ENCODE measurements around the gene CDSN. TPM values are rescaled to one million over a fixed set of nuclear protein-coding genes. Genes with fewer than 3 reads are reported as not detected.

Gene CDSN
- total RNA-seq, 1 donor from 2014 or later = not detected

DNA sequence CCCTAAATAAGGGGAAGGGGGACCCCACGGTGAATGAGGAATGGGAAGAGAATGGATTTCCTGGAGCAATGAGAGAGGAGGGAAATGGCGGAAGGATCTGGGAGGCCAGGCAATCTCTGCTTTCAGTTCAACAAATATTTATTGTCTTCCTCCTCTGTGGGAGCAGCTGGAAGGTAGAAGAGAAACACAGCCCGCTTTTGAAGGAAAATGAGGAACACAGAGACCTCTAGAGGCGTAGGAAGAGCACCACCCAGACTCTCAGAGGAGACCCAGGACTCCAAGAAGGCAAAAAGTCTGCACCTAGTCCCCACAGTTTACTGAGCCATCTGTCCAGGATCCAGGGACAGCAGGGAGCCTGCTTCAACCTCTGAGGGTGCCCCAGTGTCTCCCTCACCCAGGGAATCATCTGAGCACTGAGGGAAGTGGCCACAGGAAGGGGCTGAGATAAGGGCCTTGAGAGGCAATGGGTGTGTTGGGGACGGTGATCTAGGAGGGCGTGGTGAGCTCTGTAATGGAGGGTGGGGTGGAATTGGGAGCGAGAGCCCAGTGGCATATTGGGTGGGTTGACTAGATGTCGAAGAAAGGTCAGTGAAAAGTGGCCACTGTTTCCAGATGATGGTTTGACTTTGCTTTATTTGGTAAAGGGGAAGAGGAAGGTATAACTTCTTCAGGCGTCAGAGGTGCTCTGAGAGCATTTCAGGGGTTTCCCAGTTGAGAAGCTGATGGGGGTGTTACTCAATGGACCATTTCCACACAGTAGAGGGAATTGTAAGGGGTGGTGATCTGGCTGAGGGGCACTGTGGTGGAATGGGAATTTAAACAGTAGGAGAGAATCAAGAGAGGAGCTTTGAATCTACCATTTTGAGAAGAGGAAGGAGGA is 5.0 kb downstream of the CDSN start:
- no peak for DNase-seq

DNA sequence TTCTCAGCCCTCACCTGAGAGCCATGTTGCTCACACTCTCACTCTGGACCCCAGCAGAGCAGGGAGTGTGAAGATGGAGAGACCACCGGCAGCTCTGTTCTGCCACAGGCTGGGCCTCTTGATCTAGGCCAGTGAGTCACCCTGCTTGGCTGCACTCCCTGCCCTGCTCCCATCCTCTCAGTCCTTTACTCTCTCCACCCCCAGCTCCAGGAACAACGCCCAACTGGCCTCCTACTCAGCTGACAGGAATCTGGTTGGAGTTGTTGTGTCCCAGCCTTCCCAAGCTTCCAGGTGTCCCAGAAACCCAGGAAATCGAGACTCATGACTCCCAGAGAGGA is 5.7 kb downstream of the CDSN start, which contains the start of gene PSORS1C1:
Gene PSORS1C1, plus strand, starts transcription at position 260 of the 338 bp plus-strand sequence. CDS start 14,833 bp downstream, outside the sequence.
- DNase-seq = peak; percentile 63

DNA sequence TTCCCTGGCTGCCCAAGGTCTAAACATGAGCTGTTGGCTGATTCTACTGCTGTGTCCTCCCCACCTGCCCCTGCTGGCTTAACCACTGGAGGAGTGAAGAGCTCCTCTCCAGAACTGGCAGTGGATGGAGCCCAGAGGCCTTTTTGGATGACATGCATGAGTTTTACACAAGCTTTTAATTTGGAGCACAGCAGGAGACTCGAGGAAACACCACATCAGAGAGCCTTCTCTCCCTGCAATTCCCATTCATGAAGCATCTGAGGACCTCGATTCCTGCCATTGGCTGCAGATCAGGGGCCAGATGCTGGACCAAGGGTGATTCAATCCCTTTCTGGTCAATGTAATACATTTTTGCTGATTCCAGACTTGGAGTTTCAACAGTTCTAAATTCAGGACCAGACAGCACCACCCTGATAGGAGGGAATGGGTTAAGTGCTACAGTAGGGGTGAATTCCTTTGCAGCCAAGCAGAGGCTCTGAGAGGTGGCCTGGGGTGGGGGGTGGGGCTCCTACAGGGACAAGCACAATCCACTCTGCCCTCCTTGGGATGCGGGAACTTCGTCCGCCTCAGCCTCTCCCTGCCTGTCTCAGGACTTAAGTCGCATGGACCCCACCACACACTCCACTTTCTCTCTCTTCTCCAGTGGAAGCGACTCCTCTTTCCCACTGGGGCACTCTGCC is 6.2 kb downstream of the CDSN start:
- no peak for DNase-seq

DNA sequence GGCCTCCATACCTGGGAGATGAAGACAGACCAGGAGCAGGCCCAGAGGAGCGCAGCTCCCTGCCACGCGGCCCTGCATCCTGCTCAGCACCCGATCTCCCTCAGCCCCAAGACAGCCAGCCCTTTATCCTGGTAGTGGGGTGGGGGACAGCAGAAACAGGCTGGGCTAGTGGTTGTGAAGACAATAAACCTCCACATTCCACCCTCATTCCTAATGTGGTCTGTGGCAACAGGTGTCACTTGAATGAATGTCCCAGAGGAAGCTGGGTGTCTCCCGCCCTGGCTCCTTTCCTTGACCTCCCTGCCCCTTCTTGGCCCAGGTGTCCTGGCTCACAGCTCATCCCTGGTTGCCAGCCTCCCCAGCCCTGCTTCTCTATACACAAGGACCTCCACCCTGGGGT is 7.8 kb downstream of the CDSN start, which contains the start of gene C6orf15:
Gene C6orf15, minus strand, starts transcription at position 98 of the 400 bp plus-strand sequence. Its CDS starts 20 bp downstream, at position 78.
- no peak for DNase-seq

DNA sequence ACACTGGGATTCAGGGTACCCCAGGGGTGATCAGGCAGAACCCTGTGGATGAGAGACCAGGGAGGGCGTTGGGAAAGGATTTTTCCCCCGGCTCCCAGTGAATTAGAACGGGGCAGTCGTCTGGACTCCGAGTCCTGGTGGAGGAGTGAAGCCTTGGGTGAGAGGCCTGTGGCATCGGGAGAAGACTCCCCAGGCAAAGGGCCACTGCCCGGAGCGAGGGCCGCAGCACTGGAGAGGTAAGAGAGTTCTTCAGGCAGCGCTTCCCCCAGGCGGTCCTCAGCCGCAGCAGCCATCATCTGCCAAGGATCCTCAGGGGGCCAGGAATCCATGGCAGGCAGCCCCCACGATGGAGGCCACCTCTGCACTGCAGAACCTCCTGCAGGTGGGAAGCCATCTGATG is 8.5 kb downstream of the CDSN start:
- no peak for DNase-seq

DNA sequence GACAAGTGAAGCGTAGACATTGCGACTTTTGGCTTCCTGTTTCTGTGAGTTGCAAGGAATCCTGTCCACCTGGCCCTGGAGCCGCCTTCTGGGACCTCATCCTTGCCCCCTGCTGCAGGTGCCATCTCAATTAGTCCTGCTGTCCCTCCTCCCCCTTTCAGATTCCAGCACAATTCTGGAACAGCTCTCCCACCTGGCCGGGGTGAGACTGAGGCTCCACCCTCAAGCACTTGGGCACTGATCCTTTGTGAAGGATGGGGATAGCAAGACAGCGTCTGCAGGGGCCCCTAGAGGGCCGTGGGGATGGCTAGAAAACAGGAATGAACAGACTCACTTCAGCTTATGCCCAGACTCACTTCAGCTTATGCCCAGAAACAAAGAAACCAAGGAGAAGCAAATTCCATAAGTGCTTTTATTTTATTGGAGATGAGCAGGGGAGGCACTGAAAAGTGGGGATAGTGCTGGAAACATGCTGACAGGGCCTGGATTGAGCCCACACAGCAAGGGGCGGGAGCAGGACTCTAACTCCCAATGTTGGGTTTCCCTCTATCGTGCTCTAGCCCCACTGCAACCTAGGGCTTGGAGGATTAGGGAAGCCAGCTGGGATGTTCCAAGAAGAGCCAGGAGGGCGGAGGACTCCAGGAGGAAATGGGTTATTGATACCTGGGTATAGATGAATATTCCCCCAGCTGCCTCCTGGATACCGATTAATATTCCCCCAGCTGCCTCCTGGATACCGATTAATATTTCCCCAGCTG is 9.2 kb downstream of the CDSN start:
- no peak for DNase-seq

DNA sequence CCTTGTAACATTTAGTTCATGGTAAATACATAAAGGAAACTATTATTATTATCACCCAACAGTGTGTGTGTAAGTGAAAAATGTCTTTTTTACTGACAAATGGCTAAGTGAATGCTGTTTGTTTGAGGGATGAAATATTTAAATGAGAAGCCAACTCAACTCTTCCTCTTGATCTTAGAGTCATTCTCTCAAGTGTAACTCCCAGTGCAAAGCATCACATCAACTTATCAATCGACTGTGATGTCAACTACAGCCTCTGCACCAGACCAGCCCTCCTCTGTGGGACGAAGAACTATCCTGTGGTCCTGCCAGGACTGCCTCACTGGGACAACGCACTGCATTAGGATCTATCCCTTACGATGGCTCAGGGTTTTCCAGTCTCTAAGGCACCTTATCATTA is 13.2 kb downstream of the CDSN start:
- DNase-seq = no peak

DNA sequence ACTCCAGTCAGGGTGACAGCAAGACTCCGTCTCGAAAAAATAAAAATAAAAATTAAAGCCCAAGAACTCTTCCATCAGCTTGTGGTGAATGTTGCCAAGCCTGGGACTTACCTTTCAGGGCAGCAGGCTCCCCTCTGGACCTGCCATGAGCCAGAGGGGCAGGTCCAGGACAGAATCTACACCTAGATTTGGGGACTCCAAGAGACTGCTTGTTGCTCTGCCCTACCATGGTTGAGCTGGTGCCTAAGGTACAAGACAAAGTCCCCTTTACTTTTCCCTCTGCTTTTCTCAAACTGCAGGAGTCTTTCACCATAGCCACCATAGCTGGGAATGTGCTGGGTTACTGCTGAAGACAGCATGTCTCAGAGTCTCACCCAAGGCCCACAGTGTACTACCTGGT is 17.1 kb downstream of the CDSN start:
- DNase-seq = no peak

DNA sequence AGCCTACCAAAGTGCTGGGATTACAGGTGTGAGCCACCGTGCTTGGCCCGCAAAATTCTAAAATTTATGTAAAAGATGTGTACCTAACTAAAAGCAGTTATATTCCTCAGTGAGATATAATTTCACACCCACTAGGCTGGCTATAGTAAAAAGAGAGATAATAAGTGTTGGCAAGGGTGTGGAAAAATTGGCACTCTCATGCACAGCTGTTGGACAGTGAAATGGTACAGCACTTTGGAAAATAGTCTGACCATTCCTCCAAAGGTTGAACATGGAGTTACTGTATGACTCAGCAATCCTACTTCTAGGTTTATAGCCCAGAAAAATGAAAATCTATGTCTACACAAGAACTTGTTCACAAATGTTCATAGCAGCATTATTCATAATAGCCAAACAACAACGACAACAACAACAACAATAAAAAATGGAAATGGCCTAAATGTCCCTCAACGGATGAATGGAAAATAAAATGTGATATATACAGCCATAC is 21.8 kb downstream of the CDSN start:
- no peak for DNase-seq

DNA sequence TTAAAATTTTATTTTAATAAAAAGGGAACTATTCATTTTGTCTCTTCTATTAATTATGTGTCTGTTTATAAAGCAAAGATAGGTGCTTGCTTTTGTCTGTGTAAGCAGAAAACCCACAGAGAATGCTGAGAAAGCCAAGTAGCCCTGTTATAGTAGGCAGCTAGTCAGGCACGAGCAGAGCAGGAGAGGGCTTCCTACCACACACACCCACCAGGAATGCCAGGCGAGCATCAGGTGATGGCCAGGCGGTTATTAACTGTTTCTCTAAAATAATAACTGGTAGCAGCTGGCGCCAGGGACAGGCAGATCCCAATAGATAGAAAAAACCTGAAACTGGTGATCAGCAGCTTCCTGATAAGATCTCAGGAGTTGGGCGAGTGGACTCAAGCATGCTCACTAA is 23.6 kb downstream of the CDSN start:
- DNase-seq = no peak

DNA sequence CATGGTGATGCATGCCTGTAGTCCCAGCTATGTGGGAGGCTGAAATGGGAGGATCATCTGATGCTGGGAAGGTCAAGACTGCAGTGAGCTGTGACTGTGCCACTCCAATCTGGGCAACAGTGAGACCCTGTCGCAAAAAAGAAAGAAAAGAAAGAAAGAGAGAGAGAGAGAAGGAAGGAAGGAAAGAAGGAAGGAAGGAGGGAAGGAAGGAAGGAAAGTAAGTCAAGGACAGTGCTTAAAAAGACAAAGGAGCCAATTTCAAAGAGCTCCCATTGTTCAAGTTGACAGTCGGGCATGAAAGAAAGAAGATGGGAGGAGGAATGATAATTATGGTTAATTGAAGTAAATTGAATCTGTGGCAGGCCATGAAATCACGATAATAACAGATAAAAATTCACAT is 24.0 kb downstream of the CDSN start:
- no peak for DNase-seq

DNA sequence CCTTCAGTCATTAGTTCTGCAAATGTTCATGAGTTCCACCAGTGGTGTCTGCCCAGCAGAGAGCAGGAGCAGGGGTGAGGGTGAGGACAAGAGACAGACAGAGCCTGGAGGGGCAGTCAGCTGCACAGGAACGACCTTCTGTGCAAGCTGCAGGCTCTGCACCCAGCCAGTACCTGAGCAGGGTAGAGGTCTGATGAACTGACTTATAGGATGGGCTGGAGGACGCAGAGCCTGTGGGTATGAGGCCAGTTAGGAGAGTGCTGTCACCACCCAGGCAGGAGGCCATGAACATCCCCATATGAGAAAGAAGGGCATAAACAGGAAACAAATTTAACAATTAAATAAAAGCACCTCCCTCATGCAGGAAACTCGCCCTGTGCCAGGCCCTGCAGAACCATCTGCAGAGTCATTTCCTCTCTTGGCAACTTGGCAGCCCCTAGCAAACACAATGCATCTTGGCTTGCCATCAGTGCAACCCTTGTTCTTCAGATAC is 25.8 kb downstream of the CDSN start:
- DNase-seq = no peak

DNA sequence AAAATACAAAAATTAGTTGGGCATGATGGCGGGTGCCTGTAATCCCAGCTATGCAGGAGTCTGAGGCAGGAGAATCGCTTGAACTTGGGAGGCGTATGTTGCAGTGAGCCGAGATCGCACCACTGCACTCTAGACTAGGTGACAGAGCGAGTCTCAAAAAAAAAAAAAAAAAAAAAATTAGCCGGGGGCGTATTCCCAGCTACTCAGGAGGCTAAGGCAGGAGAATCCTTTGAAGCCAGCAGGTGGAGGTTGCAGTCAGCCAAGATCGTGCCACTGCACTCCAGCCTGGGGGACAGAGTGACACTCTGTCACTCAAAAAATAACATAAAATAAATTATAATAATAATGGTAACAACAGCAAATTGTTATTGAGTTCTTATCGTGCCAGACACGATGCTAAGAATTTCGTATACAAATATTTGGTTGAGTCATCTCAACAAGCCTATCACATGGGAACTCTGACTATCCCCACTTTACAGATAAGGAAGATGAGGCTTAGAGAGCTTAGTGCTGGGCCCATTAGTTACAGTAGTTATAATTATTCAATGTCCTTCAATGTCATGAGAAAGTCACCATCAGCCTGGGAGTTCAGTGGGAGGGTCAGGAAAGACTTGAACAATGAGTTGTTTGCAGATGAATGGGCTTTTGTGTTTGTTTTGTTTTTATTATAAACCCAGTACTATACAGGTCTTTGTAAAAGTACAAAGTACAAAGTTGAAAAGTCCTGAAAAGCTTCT is 27.3 kb downstream of the CDSN start:
- no peak for DNase-seq

DNA sequence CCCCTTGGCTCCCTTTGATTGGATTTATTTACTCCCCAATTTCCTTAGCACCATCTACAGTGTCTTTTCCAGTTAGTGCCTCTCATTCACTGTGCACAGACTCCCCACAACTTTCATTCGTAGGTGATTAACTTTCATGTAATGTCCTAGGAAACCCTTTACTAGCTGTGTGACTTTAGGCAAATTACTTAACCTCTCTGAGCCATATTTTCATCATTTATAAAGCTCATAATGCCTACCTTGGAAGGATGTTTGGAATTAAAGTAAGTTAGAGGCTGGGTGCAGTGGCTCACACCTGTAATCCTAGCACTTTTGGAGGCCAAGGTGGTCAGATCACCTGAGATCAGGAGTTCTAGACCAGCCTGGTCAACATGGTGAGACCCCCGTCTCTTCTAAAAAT is 28.0 kb downstream of the CDSN start:
- DNase-seq = no peak

DNA sequence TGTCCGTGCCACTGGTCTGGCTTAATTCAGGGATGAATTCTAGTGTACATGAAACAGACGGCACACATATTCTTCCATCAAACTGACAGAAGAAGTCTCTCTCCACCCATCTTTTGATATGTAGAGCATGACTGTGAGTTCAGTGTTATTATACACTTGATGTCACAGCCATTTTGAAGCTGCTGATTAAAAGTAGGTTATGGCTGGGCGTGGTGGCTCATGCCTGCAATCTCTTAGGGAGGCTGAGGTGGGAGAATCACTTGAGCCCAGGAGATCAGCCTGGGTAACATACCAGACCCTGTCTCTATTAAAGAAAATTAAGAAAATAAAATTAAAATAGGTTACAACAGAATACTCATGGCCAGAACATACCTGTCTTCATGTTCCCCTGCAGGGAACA is 28.6 kb downstream of the CDSN start:
- DNase-seq = no peak

DNA sequence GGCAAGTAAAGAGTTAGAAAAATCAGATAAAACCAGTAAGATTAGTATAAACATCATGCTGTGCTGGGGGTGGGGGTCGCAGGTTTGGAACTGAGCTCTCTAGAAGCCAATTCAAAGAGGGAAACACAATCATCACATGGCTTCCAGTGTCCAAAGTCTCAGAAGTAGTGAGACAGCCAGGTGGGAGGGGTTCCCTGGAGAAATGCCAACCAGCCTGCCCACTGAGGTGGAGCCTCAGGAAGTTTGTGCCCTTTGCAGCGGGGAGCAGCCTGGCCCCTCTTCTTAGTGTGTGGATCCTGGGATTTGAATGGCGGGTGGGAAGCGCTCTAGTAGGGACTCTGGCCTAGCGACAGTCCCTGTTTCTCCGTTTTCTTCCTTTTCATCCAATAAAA is 29.3 kb downstream of the CDSN start:
- DNase-seq = no peak

DNA sequence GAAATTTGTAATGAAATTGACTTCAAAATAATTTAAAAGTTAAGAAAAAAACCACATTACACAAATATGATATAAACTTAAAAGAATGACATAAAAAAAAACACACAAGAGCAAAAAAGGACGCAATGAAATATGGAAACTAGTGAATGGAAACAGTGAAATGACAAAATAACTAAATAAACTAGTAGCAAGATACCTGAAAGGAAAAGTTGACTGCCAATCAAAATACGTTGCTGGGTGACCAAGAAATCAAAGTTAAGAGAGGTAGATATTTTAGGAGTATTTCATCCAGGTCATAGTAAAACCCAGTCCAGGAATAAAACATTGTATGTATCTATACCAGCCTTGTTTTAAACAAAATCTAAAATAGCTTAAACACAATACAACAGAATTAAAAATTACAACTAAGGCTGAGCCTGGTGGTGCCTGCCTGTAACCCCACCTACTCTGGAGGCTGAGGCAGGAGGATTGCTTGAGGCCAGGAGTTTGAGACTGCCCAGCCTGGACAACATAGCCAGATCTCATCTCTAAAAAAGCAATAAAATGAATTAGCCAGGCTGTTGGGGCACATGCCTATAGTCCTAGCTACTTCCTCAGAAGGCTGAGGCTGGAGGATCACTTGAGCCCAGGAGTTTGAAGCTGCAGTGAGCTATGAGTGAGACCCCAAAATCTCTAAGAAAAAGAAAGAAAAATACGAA is 29.8 kb downstream of the CDSN start:
- no peak for DNase-seq

DNA sequence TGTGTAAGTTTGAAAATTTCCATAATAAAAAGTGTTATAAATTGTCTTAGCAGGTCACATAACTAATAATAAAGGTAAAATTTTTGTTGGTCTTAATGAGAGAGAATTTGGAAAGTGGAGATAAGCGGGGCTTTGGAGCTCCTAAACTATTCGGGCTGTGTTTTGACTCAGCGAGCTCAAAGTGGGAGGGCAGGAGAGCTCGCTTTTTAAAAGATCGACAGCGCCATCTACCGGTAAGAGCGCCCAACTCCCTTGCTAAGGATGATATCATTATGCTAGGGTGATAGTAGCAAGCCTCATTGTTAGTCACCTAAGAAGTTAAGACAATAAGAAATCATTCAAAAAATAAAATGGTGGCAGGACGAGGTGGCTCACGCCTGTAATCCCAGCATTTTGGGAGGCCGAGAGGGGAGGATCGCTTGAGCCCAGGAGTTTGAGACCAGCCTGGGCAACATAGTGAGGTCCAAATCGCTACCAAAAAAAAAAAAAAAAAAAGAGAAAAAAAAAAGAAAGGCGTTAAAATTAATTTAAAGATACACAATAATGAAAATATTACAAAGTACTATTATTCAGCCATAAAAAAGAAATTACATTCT is 32.7 kb downstream of the CDSN start:
- DNase-seq = peak; percentile 70

DNA sequence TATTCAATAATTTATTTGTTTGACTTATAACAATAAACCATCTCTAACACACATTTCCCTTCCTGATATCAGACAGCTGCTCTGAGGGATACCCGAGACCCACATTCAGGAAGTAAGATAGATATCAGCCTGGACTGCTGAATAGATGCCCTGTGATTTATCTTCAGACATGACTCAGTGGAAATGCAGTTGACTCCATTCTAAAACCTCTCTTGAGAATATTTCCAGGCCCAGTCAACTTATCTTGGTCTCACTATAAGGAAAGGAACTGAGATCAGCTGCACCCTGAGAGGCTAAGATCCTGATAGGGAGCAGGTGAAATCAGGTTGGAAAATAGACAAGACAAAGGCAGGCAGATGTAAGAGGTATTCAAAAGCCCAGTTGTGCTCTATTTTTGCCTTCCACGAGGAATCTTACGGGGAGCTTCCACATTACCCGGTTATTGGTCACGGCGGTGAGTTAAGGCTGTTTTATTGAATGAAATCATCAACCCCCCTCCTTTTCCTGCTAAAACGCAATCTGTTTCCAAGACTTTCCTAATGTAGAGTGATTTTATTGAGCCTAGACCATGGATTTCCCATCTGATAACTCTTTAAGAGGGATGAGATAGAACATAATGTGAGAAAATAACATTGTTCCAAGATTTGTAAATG is 33.3 kb downstream of the CDSN start:
- no peak for DNase-seq

DNA sequence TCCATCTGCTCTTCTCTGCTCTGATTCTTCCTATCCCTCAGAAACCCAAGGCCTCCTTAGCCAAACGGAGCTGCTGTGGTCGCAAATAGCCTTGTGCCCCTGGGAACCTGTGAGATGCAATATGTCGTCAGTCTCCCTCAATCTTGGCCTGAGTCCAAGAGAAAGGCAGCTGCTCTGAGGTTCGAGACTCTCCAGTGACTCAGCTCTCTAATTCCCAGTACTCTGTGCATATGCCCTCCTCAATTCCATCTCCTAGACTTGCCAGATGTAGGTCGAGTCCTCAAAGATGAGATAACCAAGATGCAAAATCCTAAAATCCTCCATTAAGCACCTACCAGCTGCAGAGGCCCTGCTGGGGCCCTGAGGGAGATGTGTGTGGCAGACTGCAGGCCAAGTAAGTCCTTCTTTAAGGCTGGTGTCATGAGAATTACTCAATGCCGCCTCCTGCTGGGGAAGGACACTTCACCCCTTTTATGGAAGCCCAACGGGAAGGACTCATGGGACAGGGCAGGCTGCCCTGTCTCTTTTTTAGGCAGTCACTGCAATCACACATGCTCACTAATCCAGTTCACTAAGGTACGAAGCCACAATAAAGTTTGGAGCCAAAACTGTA is 36.4 kb downstream of the CDSN start:
- no peak for DNase-seq

Measured in occipital lobe (tissue), 2 donors.